Kidney (tissue), 14 donors: ENCODE results near the gene SCRG1. TPM values are rescaled to one million over a fixed set of nuclear protein-coding genes. Genes with fewer than 3 reads are reported as not detected.

Experiments used
- DNase-seq, 5 donors: peaks; one replicate each; pipeline ENCODE4 v3.0.0-alpha.2; 2013 to 2020
- FAIRE-seq: peaks from 2 replicates; lab custom pipeline; 2012; peaks lifted over from hg19 to GRCh38; lab: Jason Lieb, UNC
- H3K27ac ChIP-seq, 2 donors: one replicate each; pipeline ENCODE4 v1.7.0; 2013; ENCODE audit warnings: low read depth in 2 of 2, low read length in 2 of 2, inconsistent platforms in 1 of 2
- H3K27me3 ChIP-seq: one replicate; pipeline ENCODE4 v1.7.1; 2013; ENCODE audit warnings: low read length, inconsistent platforms; ENCODE audit not compliant: control insufficient read depth, insufficient read depth
- H3K36me3 ChIP-seq, 3 donors: one replicate each; pipeline versions ENCODE4 v1.7.0 to v1.7.1; 2013; ENCODE audit warnings: low read length in 3 of 3, control low read depth in 1 of 3, inconsistent platforms in 1 of 3; ENCODE audit not compliant: insufficient read depth in 3 of 3, control insufficient read depth in 2 of 3
- H3K4me1 ChIP-seq, 3 donors: one replicate each; pipeline versions ENCODE4 v1.7.0 to v1.7.1; 2013; ENCODE audit warnings: low read length in 3 of 3, inconsistent platforms in 1 of 3, low read depth in 1 of 3; ENCODE audit not compliant: control insufficient read depth in 2 of 3, insufficient read depth in 2 of 3
- H3K4me3 ChIP-seq, 3 donors: one replicate each; pipeline versions ENCODE4 v1.7.0 to v1.8.1; 2013; ENCODE audit warnings: low read length in 3 of 3, control low read depth in 1 of 3, inconsistent platforms in 1 of 3
- H3K9ac ChIP-seq, 3 donors: one replicate each; pipeline versions ENCODE4 v1.7.0 to v1.7.1; 2013; ENCODE audit warnings: low read length in 3 of 3, control low read depth in 1 of 3, inconsistent platforms in 1 of 3
- H3K9me3 ChIP-seq, 3 donors: one replicate each; pipeline versions ENCODE4 v1.7.0 to v1.7.1; 2013; ENCODE audit warnings: low read length in 3 of 3, control low read depth in 1 of 3, inconsistent platforms in 1 of 3; ENCODE audit not compliant: control insufficient read depth in 2 of 3, insufficient read depth in 1 of 3
- intact Hi-C: fragments of 100-400 bp; cut with DNase I; formaldehyde crosslinking; loops from one replicate; pipeline ENCODE4 v1.11.1; 2022
- polyA plus RNA-seq: library from polyadenylated mRNA; stranded (reverse); fragments of 350-450 nt; fragmentation: Illumina TruSeq; extraction: RNeasy Lipid Tissue Mini Kit (QIAGEN cat#74804); gene quantifications from one replicate; pipeline ENCODE4 v1.2.3, GENCODE V29; 2014; ENCODE audit warnings: low read depth, low replicate concordance; ENCODE audit not compliant: insufficient read depth
- total RNA-seq: library from RNA; stranded (reverse); fragmentation: NEBNext Ultra II Directional; extraction: Animal tissue kit (Norgen Biotek cat#: 25700); gene quantifications from one replicate; pipeline ENCODE4 v1.2.1, GENCODE V29; 2021
- TF ChIP-seq, protein P1 (sequence below): IDR thresholded peaks from 3 replicates; pipeline ENCODE4 v1.5.1; 2012; ENCODE audit warnings: mild to moderate bottlenecking, moderate library complexity, borderline replicate concordance; ENCODE audit not compliant: insufficient read depth; ENCODE audit errors: extremely low read depth
- donor health status: control.
- donor health status: control.
- donor health status: control.
- donor health status: control.
- donor health status: control.
- donor health status: DM: yes; HTN: yes; CAD: no.
- donor health status: Normal renal cell carcinoma (clear cell type).

Gene SCRG1
- total and polyA plus RNA-seq, 2 donors from 2014 or later: 0.11 to 1.6 TPM

DNA sequence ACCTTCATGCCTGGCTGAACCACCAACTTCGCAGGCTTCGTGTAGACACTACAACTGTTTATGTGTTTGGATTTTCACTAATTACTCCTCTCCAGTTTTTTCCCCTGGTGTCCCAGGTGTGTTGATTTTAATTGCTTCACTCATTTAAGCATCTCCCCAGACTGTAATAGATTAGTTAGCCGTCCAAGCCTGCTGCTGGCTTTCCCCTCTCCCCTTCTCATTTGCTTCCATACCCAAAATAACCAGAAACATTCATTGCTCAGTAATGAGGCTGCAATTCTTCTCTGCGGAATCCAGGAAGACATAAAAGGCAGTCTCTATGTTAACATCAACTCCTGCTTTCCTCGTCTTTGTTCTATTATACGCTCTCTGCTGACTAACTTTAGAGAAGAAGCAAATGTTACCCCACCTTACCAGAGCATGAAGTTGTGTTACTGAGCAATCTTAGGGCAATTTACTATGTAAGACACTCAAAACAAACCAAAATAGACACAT is 37.9 kb upstream of the SCRG1 start:
- peak in 2 of 5 donors; percentile 16 to 26 for DNase-seq
- intact Hi-C loops: no loop called here
- Histone ChIP-seq H3K4me1 (peaks cover 0 to 4% (median 0%) of the 10 kb centered on the region in 3 donors), H3K9ac (no peak overlapping the region), H3K27me3 (no peaks in the 10 kb centered on the region), H3K36me3 (no peaks in the 10 kb centered on the region), H3K4me3 (no peak overlapping the region), H3K27ac (no peak overlapping the region), H3K9me3 (no peaks in the 10 kb centered on the region)
- TF ChIP-seq, protein P1, sequence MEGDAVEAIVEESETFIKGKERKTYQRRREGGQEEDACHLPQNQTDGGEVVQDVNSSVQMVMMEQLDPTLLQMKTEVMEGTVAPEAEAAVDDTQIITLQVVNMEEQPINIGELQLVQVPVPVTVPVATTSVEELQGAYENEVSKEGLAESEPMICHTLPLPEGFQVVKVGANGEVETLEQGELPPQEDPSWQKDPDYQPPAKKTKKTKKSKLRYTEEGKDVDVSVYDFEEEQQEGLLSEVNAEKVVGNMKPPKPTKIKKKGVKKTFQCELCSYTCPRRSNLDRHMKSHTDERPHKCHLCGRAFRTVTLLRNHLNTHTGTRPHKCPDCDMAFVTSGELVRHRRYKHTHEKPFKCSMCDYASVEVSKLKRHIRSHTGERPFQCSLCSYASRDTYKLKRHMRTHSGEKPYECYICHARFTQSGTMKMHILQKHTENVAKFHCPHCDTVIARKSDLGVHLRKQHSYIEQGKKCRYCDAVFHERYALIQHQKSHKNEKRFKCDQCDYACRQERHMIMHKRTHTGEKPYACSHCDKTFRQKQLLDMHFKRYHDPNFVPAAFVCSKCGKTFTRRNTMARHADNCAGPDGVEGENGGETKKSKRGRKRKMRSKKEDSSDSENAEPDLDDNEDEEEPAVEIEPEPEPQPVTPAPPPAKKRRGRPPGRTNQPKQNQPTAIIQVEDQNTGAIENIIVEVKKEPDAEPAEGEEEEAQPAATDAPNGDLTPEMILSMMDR: no peak
- FAIRE-seq: no peak

DNA sequence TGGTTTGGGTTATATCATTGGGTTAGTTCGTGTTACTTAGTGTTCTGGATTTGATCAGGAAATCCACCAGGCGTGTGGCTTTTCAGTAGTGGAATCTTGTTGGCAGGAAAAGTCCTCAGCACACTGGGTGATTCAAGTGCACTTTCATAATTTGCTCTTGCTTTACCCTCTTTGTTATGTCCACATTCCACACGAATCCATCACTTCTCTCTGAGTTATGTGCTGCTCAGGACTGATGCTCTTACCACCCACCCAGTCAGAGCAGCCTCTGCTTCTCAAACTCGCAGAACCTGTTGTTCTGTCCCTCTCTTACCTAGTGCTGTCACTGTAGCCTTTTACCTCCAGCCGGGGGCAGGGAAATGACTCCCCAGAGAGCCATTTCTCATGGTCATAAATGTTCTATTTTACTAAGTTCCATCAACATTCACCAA is 37.2 kb upstream of the SCRG1 start:
- H3K4me3 ChIP-seq: no peak overlapping the region
- FAIRE-seq (no peak), DNase-seq (peak in 2 of 5 donors; percentile 32 to 34)
- no peaks in the 10 kb centered on the region for H3K27me3 ChIP-seq
- intact Hi-C loops: no loop called here
- H3K9ac ChIP-seq: no peak overlapping the region
- TF ChIP-seq, protein P1: no peak
- H3K4me1 ChIP-seq: peaks cover 0 to 4% (median 0%) of the 10 kb centered on the region in 3 donors
- H3K27ac ChIP-seq: no peak overlapping the region
- H3K36me3 ChIP-seq: no peaks in the 10 kb centered on the region
- no peaks in the 10 kb centered on the region for H3K9me3 ChIP-seq

DNA sequence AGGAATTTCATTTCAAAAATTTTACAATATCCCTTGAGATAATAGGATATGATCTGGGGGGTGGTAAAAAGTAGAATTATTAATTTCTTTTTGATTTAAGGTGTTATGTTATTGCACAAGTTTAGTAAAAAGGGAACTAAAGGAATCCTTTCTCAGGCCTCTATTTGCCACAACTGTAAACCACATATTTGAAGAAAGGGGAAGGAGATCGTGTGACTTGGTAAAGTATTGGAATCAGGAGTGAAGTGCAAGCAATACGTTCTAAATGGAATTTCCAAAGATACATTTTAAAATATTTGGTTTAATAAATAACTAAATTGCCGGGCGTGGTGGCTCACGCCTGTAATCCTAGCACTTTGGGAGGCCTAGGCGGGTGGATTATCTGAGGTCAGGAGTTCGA is 35.3 kb upstream of the SCRG1 start:
- no peaks in the 10 kb centered on the region for H3K36me3 ChIP-seq
- peaks cover 0 to 4% (median 0%) of the 10 kb centered on the region in 3 donors for H3K4me1 ChIP-seq
- H3K4me3 ChIP-seq: no peak overlapping the region
- H3K27me3 ChIP-seq: no peaks in the 10 kb centered on the region
- no peak for FAIRE-seq
- TF ChIP-seq, protein P1: no peak
- DNase-seq: no peak
- H3K9me3 ChIP-seq: peaks cover 0 to 2% (median 0%) of the 10 kb centered on the region in 3 donors
- H3K27ac ChIP-seq: no peak overlapping the region
- intact Hi-C loops: no loop called here
- no peak overlapping the region for H3K9ac ChIP-seq

DNA sequence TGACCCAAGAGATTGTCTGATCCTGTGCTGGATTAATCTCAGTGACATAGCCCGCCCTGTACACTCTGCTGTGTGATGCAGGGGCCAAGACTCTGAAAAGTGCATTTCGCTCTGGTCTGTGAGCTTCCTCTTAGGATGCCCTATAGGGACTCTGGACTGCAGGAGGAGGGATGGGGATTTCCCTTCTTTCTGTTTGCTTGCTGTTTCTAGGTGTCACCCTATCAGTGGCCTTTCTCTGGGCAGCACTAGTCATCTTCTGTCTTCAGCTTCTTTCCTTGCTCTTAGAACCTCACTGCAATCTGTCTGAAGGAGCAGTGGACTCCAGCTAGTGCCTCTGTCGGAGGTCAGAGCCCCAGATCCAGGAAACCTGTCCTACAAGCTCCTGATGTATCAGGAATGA is 34.5 kb upstream of the SCRG1 start:
- no peak overlapping the region for H3K27ac ChIP-seq
- no peaks in the 10 kb centered on the region for H3K27me3 ChIP-seq
- no peak overlapping the region for H3K9ac ChIP-seq
- peaks cover 0 to 2% (median 0%) of the 10 kb centered on the region in 3 donors for H3K9me3 ChIP-seq
- TF ChIP-seq, protein P1: no peak
- FAIRE-seq: no peak
- no peaks in the 10 kb centered on the region for H3K36me3 ChIP-seq
- no peak overlapping the region for H3K4me3 ChIP-seq
- DNase-seq: no peak
- intact Hi-C loops: no loop called here
- peaks cover 0 to 4% (median 0%) of the 10 kb centered on the region in 3 donors for H3K4me1 ChIP-seq
